HG03175 (cell line): ENCODE measurements around the gene BOC.

Experiments
- ATAC-seq: cut with Tn5 transposase; IDR thresholded peaks from one replicate; pipeline ENCODE4 v1.9.1; 2021; ENCODE audit warnings: mild to moderate bottlenecking, moderate library complexity; ENCODE audit not compliant: unreplicated experiment

BOC gene

GRCh38 chr3:113268942-113269341 is 57.6 kb downstream of the BOC start:
- no peak for ATAC-seq

- ATAC-seq = no peak
These were observed 58.3 kb downstream of the BOC start for GRCh38 chr3:113269661-113270060.

- ATAC-seq = no peak
These were observed 58.7 kb downstream of the BOC start for GRCh38 chr3:113270068-113270467.

GRCh38 chr3:113270786-113271185 is 59.4 kb downstream of the BOC start:
- ATAC-seq = no peak

GRCh38 chr3:113271189-113271588 is 59.8 kb downstream of the BOC start:
- ATAC-seq = no peak

GRCh38 chr3:113271594-113272384 is 60.4 kb downstream of the BOC start:
- ATAC-seq = no peak

GRCh38 chr3:113272385-113272779 is 61.0 kb downstream of the BOC start:
- ATAC-seq = no peak

- no peak for ATAC-seq
These were observed 61.7 kb downstream of the BOC start for GRCh38 chr3:113273011-113273410.

- ATAC-seq = no peak
These were observed 62.4 kb downstream of the BOC start for GRCh38 chr3:113273604-113274378.

- ATAC-seq = no peak
These were observed 63.3 kb downstream of the BOC start for GRCh38 chr3:113274425-113275257.

GRCh38 chr3:113275258-113275556 is 63.9 kb downstream of the BOC start:
- no peak for ATAC-seq

GRCh38 chr3:113275583-113275928 is 64.2 kb downstream of the BOC start:
- no peak for ATAC-seq

- ATAC-seq = peak; percentile 75
These were observed 64.8 kb downstream of the BOC start for GRCh38 chr3:113275929-113276750.

- ATAC-seq = no peak
These were observed 65.4 kb downstream of the BOC start for GRCh38 chr3:113276751-113277080.

GRCh38 chr3:113277414-113277813 is 66.1 kb downstream of the BOC start:
- peak; percentile 59 for ATAC-seq

GRCh38 chr3:113277941-113278598 is 66.7 kb downstream of the BOC start:
- ATAC-seq = no peak

- no peak for ATAC-seq
These were observed 67.2 kb downstream of the BOC start for GRCh38 chr3:113278599-113278955.

GRCh38 chr3:113279686-113280085 is 68.3 kb downstream of the BOC start:
- no peak for ATAC-seq

GRCh38 chr3:113283306-113283705 is 71.9 kb downstream of the BOC start:
- ATAC-seq = no peak

- ATAC-seq = no peak
These were observed 73.2 kb downstream of the BOC start for GRCh38 chr3:113284453-113285050.
